ENCODE data around the gene CAMK2B. TPM values are rescaled to one million over a fixed set of nuclear protein-coding genes. Genes with fewer than 3 reads are reported as not detected.

CAMK2B gene
- total RNA-seq, 4 donors from 2014 or later: 0.26 to 0.95 (median 0.69) TPM

DNA sequence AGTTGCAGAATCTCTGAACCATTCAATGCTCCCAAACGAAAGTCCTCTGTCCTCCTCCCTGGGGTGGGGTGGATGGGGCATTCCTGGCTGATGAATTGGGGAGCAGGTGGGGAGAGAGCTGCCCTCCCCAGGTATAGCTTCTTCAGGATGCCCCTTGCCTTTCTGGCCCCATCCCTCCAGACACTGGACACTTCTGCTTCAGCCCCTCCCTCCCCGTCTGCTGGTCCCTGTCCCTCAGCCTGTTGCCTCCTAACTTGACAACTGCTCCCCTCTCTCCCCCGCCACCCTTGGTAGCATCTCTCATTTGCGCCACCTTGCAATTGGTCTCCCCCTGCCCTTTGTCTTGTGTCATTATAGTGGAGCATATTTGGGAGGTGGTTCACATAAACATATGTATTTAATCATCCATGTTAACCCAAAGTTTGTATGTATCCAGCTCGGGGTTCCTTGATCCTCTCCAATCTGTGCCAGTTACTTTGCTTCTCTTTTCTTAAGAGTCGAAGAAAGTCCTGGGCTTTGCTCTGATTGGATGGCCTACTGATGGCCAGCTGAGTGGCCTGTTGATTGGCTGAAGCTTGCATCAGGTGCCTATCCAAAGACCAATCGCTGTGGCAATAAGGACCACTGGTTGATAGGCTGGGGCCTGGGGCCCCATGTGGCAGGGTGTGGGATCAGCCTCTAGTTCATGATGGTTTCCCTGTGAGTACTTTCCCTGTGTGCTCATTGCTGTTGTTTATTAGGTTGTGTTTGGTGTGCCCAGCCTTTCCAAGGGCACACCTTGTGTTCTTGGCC, 132.2 kb downstream of the CAMK2B start:
- Histone ChIP-seq H3K4me3 (no peak overlapping the region), H3K9me3 (no peaks in the 10 kb centered on the region), H3K27ac (no peak overlapping the region), H3K36me3 (no peaks in the 10 kb centered on the region), H3K27me3 (peaks cover 0 to 39% (median 0%) of the 10 kb centered on the region in 4 donors), H3K4me1 (peaks cover 0 to 22% (median 0%) of the 10 kb centered on the region in 3 donors)
- TF ChIP-seq, protein P1, sequence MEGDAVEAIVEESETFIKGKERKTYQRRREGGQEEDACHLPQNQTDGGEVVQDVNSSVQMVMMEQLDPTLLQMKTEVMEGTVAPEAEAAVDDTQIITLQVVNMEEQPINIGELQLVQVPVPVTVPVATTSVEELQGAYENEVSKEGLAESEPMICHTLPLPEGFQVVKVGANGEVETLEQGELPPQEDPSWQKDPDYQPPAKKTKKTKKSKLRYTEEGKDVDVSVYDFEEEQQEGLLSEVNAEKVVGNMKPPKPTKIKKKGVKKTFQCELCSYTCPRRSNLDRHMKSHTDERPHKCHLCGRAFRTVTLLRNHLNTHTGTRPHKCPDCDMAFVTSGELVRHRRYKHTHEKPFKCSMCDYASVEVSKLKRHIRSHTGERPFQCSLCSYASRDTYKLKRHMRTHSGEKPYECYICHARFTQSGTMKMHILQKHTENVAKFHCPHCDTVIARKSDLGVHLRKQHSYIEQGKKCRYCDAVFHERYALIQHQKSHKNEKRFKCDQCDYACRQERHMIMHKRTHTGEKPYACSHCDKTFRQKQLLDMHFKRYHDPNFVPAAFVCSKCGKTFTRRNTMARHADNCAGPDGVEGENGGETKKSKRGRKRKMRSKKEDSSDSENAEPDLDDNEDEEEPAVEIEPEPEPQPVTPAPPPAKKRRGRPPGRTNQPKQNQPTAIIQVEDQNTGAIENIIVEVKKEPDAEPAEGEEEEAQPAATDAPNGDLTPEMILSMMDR (IDR thresholded peaks at IDR 0.05): no peak
- TF ChIP-seq POLR2A (IDR thresholded peaks at IDR 0.05): no peak
- WGBS, 2 donors: 82 to 83% methylated on average over 6 to 7 of the region's 7 CpGs
- DNase-seq: no peak
- intact Hi-C loops (cut with DNase I): no loop called here

DNA sequence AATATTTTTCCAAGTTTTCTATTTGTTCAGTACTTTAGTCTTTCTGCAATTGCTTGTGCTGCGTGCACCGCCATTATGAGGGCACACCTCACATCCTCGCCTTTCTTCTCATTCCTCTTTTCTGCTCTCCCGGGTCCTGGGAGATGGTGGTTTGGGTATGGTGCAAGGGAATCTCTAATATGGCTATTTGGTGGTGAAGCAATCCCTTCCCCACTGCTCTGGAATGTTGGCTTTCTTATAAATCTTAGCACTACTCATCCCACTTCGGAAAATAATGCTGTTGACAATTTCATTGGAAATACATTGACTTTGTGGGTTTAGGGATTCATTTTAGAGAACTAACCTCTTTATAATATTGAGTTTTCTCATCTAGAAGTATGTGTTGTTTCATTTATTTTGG, 134.2 kb downstream of the CAMK2B start:
- TF ChIP-seq, protein P1 (IDR thresholded peaks at IDR 0.05): no peak
- TF ChIP-seq POLR2A (IDR thresholded peaks at IDR 0.05): no peak
- H3K27ac ChIP-seq: no peak overlapping the region
- no peak overlapping the region for H3K4me3 ChIP-seq
- peaks cover 0 to 33% (median 0%) of the 10 kb centered on the region in 4 donors for H3K27me3 ChIP-seq
- H3K36me3 ChIP-seq: no peaks in the 10 kb centered on the region
- no peak for DNase-seq
- WGBS, 2 donors: 80 to 85% methylated on average over 5 of the region's 5 CpGs
- no peaks in the 10 kb centered on the region for H3K9me3 ChIP-seq
- intact Hi-C loops (cut with DNase I): no loop called here
- H3K4me1 ChIP-seq: peaks cover 0 to 4% (median 0%) of the 10 kb centered on the region in 3 donors

DNA sequence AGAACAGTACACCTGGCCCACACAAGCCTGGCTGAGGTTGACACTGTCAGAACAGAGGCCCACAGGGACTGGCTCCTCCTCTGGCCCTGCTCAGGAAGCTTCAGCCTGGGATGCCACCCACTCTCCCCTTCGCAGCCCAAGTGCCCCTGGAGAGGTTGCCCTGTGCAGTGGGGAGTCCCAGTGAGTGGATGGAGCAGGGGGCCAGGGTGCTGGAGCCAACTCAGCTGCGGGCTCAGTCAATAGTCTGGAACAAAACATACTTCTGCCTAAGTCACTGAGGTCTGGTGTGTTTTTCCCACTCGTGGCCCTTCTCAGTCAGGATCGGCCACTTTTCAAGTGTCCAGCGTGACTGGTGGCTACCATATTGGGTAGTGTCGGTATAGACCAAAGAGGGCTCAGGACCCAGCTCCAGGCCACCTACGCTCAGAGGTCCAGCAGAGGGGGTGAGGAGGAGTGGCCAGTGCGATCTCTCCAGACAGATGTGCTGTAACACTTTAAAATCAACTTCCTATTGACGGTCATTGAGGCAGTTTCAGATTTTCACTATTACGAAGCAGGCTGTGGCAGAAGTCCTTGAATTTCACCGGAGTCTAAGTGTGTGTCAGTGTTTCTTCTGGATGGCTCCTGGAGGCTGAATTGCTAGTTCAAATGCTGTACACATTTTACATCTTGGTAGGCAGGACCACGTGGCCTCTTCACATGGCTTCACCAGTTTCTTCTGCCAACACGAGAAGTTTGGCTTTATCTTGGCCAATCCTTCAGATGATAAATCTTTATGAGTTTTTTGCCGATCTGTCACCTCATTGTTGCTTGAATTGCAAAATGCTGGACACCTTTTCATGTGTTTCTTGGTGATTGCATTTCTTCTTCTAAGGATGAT, 135.2 kb downstream of the CAMK2B start:
- H3K4me3 ChIP-seq: no peak overlapping the region
- DNase-seq: no peak
- TF ChIP-seq, protein P1 (IDR thresholded peaks at IDR 0.05): no peak
- no peak for TF ChIP-seq POLR2A (IDR thresholded peaks at IDR 0.05)
- H3K27ac ChIP-seq: no peak overlapping the region
- no peaks in the 10 kb centered on the region for H3K9me3 ChIP-seq
- intact Hi-C loops (cut with DNase I): no loop called here
- no peaks in the 10 kb centered on the region for H3K36me3 ChIP-seq
- H3K27me3 ChIP-seq: peaks cover 0 to 33% (median 0%) of the 10 kb centered on the region in 4 donors
- peaks cover 1 to 4% (median 2%) of the 10 kb centered on the region in 3 donors for H3K4me1 ChIP-seq
- 78 to 79% methylated on average over 13 of the region's 14 CpGs for WGBS, 2 donors

DNA sequence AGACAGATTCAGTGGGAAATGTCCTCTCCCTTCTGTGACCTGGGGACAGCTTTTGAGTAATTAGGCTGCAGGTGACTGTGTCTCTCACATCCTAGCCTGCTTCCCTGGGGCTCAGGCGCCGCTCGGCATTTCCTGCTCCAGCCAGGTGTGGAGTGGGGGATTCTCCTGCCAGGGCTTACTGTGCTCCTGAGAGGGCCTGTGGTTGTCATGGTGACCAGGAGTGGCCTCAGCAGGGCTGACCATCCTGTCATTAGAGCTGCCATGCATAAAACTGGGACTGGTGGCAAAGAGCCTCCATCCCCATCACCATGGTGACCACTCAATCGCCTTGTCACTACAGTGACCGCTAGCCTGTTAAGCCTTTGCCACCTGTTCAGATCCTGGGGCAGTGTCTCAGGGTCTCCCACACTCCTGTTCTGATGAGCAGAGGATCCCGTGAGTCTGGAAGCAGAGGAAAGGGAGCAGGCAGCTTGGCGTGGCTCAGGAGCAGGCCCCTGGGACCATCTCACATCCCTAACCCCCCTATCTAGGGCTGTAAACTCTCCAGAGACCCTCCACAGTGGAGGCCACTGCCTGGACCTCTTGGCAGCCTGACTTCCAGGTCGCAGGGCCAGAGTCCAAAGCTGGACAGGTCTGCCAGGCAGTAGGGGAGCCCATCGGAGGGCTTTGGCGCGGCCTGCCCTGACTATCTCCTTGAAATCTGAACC, 136.0 kb downstream of the CAMK2B start, which contains the start of gene GCK:
GCK (minus strand) TSS at position 154 of the 707 bp plus-strand sequence. CDS start 486 bp downstream, outside the sequence.
- DNase-seq: no peak
- Histone ChIP-seq H3K27me3 (peaks cover 0 to 28% (median 0%) of the 10 kb centered on the region in 4 donors), H3K27ac (no peak within 1 kb of the TSS), H3K9me3 (no peaks in the 10 kb centered on the region), H3K36me3 (no peaks in the 10 kb centered on the region), H3K4me3 (no peak within 1 kb of the TSS), H3K4me1 (peaks cover 7 to 12% (median 8%) of the 10 kb centered on the region in 3 donors)
- intact Hi-C loops (cut with DNase I): no loop called here
- no CpG with 5 or more reads among the region's 11 CpGs for WGBS, 2 donors
- TF ChIP-seq, protein P1 (IDR thresholded peaks at IDR 0.05): no peak
- no peak for TF ChIP-seq POLR2A (IDR thresholded peaks at IDR 0.05)

All from esophagus squamous epithelium (tissue), 5 donors.